Fibroblast of peridontal ligament (primary cell): ENCODE results near the gene C8G.

ENCODE experiments used
- DNase-seq: peaks from one replicate; pipeline ENCODE4 v3.0.0-alpha.2; 2010; ENCODE audit errors: extremely low read depth

The C8G gene

GRCh38 chr9:136953771-136954269 is 8.8 kb downstream of the C8G start:
- DNase-seq = no peak

DNA sequence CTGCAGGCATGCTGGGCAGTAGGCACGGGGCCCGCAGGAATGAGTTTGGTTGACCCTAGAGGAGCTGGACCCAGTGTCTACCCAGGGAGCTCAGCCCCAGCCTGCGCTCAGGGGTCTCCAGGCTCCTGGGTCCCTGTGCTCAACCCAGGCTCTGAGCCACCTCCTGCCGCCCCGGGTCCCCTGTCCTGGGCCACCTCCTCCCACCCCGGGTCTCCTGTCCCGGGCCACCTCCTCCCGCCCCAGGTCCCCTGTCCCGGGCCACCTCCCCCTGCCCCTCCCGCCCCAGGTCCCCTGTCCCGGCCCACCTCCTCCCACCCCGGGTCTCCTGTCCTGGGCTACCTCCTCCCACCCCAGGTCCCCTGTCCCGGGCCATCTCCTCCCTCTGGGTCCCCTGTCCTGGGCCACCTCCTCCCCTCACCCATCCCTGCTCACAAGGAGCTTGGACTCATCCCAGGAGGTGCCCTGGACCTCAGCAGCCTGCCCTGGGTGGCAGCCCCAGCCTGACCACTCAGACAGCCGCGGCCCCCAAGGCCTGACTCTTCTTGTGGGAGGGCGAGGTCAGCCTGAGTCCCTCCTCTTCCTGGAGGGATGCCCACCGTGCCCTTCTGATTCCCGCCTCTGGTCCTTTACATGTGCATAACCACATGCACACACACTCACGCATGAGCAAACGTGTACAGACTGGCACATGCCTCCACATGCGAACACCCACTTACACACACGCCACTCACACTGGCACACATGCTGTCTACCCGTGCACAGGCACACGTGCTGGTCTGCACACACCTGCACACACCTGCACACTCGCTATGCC is 9.4 kb downstream of the C8G start:
- no peak for DNase-seq

- no peak for DNase-seq
These were observed 10.3 kb downstream of the C8G start for GRCh38 chr9:136955202-136955942.

DNA sequence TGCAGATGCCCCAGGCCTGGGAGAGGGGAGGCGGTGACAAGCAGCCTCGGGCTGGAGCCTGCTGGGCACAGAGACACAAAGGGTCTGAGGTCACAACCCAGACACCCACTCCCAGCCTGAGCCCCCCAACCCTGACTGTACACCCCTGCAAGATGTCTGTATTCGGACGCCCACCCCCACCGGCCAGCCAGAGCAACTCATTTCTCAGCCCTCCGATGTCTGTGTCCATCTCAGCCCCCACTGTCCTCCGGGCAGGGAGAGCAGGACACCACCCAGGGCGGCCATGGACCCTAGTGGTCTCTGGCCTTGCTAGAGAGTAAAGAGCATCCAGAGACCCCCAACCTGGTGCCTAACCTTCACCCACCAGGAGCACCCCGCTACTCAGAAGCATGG is 10.9 kb downstream of the C8G start:
- no peak for DNase-seq

DNA sequence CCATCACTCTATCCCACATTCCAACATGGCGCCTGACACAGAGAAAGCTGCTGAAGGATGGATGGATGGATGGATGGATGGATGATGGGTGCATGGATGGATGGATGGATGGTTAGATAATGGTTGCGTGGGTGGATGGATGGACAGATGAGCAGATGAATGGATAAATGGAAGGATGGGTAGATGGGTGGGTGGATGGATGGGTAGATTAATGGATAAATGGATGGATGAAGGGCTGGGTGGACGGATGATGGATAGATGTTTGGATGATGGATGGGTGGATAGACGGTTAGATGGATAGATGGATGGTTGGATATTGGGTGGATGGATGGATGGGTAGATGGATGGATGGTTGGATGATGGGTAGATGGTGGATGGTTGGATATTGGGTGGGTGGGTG is 11.6 kb downstream of the C8G start:
- no peak for DNase-seq

GRCh38 chr9:136957461-136957860 is 12.4 kb downstream of the C8G start:
- DNase-seq = no peak

GRCh38 chr9:136957901-136958300 is 12.9 kb downstream of the C8G start:
- DNase-seq = no peak

DNA sequence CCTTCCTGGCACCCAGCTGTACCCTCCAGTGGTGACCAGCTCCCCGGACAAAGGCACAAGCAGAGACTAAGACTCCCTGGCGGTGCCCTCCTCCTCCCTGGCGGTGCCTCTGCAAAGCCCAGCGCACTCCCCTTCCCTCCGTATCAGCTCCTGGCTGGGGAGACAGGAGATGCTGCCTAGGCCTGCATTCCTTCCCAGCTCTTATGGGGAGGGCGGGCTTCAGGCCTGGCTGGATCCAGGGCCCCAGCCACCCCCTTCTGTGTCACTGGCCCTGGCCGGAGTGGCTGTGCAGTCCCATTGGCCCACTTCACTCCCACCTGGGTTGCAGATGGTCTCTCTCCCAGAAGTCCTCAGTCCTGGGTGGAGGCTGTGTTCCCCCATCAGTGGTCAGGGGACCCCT is 13.4 kb downstream of the C8G start:
- DNase-seq = no peak

DNA sequence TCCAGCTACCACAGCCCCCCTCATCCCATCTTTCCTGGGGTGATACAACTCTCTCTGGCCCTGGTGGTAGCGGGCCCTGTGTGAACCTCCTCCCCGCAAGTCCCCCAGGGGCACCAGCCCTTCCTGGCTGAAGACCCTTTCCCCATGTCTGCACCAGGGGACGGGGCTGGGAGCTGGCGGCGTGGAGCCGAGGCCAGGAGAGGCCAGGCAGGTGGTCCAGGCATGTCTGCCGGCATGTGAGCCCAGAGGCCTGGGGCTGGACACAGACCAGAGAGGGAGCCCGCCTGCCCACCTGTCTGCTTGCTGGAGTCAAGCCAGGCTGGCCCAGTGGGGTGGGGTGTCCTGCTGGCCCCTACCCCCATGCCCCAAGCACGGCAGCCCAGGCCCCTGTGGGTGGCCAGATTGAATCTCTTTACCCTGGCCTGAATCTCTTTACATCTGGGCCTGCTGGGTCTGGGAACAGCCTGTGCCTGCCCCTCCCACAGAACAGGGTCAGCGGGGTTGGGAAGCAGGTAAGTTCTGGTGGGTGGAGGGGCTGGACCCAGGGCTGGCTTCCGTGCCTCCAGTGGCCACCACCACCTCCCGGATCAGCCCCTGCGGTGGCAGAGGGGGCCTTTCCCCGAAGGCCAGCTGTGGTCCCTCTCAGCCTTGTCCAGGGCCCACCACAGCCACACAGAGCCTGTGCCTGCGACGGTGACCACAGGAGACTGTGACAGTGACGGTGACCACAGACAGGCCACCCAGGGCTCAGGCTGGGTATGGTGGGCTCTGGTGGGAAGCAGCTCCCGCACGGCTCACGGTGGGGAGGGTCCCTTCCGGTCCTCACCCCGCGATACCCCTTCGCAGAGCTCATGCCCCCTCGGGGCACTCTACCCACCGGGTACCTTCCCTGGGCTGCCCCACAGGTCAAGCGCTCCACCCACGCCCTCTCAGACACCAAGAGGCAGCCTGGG is 14.1 kb downstream of the C8G start:
- no peak for DNase-seq

DNA sequence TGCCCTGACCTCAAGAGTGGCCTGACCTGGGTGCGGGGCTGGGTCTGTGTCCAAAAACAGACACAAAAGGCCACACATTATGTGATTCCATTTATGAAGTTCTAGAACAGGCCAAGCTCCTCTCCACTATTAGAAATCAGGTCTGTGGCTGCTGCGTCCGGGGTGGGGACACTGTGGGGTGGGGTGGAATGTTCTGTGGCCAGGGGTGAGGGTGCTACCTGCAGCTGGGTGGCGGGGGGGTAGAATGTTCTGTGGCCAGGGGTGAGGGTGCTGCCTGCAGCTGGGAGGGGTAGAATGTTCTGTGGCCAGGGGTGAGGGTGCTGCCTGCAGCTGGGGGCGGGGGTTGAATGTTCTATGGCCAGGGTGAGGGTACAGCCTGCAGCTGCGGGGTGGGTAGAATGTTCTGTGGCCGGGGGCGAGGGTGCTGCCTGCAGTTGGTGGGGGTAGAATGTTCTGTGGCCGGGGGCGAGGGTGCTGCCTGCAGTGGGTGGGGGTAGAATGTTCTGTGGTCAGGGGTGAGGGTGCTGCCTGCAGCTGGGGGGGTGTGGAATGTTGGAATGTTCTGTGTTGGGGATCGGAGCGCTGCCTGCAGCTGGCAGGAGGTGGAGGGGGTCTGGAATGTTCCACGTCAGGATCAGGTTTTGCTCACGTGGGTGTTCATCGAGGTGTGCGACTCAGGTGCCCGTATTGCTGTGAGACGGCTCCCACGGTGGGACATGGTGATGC is 15.3 kb downstream of the C8G start:
- no peak for DNase-seq

DNA sequence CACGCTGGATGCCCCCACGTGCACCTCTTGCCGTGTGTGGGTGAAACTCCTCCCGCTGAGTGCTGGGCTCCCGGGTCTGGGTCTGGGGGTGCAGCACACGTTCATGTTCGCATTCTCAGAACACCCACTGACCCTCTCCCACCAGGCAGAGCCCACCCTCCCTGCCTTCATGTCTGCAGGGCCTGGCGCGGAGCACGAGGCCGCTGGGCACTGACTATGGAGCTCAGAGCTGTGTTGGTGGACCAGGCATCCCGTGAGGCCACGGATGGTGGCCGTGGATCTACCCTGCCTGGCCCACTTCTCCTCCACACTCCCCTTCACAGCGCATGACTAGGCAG is 15.9 kb downstream of the C8G start:
- no peak for DNase-seq

GRCh38 chr9:136961279-136962065 is 16.4 kb downstream of the C8G start:
- DNase-seq = no peak

DNA sequence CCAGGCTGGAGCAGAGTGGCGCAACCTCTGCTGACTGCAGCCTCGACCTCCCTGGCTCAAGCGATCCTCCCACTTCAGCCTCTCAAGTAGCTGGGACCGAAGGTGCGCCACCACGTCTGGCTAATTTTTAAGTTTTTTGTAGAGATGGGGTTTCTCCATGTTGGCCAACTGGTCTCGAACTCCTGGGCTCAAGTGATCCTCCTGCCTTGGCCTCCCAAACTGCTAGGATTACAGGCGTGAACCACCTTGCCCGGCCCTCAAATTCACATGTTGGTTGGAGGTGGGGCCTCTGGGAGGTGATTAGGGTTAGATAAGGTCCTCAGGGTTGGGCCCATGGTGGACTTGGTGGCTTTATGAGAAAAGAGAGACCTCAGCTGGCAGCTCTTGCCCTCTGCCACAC is 17.1 kb downstream of the C8G start:
- DNase-seq = no peak

GRCh38 chr9:136962701-136963248 is 17.7 kb downstream of the C8G start:
- no peak for DNase-seq

- DNase-seq = no peak
These were observed 18.3 kb downstream of the C8G start for GRCh38 chr9:136963341-136963740.

GRCh38 chr9:136963751-136964150 is 18.7 kb downstream of the C8G start:
- no peak for DNase-seq

DNA sequence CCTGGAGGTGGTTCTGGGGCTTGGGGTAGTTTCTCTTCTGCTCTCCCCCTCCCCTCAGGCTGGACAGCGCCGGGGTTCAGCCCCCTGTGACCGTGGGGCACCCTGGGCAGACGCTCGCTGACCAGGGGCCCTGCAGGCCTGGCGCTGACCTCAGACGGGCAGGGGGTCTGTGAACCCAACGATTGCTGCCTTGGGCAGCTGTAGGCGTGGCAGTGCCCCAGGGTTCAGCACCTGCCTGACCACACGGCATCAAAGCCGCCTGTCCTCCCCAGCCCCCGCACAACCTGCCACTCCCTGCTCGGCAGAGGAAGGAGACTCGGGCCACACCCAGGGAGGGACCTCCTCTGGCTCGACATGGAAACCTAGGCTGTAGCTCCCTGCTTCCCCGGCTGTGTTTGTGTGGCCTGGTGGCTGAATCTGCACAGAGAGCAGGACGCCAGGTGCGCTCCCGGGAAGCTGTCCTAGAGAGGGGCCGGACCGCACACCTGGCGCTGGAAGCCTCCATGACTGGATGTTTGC is 19.2 kb downstream of the C8G start:
- DNase-seq = no peak

DNA sequence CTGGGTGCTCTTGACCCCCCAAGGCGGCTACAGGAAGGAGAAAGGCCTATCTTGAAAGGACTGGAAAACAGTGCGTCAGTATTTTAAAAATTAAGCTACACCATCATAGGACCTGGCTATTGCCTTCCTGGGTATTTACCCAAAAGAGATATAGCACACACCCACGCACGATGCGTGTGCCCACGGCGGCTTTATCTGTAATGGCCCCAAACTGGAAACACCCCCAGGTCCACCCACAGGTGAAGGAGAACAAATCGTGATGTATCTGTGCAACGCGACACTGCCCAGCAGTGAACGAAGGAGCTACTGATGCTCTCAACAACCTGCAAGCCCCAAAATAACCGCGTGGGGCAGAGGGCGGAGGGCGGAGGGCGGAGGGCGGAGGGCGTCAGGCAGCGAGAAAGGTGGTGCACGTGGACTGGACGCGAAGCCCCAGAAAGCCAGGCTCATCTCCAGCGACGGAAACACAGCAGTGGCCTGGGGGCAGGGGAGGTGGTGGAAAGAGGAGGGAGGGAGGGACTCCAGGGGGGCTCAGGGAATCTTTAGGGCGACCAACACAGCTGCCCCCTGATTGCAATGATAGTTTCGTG is 19.9 kb downstream of the C8G start:
- no peak for DNase-seq

- no peak for DNase-seq
These were observed 20.9 kb downstream of the C8G start for GRCh38 chr9:136965771-136966484.
